Measurements from ENCODE around the gene EPS8L3. TPM values are rescaled to one million over a fixed set of nuclear protein-coding genes. Genes with fewer than 3 reads are reported as not detected.

The EPS8L3 gene
- total and polyA plus RNA-seq, 2 of the 8 experiments (the other 6 are each of a cell fraction or from before 2014, with no cell fraction given), result not detected

- Histone ChIP-seq H2BK15ac (ENCODE audit: low read length) (no peak overlapping the region), H2BK12ac (ENCODE audit: low read depth, low read length) (no peak overlapping the region), H4K8ac (ENCODE audit: extremely low read depth, insufficient read depth, low read length) (no peak overlapping the region), H3K23ac (ENCODE audit: insufficient read length) (no peak overlapping the region), H3K23me2 (ENCODE audit: low read depth, low read length) (no peaks in the 10 kb centered on the region; the same call in 1 of the 2 replicates), H3K4me1 (replicated peaks in 1 of 4; ENCODE audit: control insufficient read depth in 3 of 4, insufficient read depth in 4 of 4, low read length in 3 of 4) (peaks cover 0 to 8% (median 1%) of the 10 kb centered on the region in 4 experiments; a peak in 4 of 7 replicates), H3K18ac (ENCODE audit: extremely low read depth, low read length) (no peak overlapping the region), H2BK5ac (ENCODE audit: low read depth, low read length) (no peak overlapping the region), H3K14ac (ENCODE audit: insufficient read length) (no peak overlapping the region), H2BK120ac (replicated peaks; ENCODE audit: low read depth, low read length) (no peak overlapping the region), H2AFZ (ENCODE audit: low read length) (no peak overlapping the region), H3K36me3 (ENCODE audit: control insufficient read depth in 2 of 4, insufficient read depth in 4 of 4, low read length in 3 of 4) (no peaks in the 10 kb centered on the region), H3K4ac (replicated peaks; ENCODE audit: insufficient read length, low read depth, low read length) (no peak overlapping the region), H2BK20ac (ENCODE audit: low read length) (no peak overlapping the region), H3K27ac (ENCODE audit: low read depth, low read length) (no peak overlapping the region), H2AK5ac (ENCODE audit: low read depth, low read length) (no peak overlapping the region), H4K20me1 (replicated peaks in 1 of 2; ENCODE audit: control insufficient read depth in 1 of 2, insufficient read depth in 2 of 2, low read length in 2 of 2) (no peaks in the 10 kb centered on the region), H3K4me3 (ENCODE audit: extremely low read depth in 1 of 4, insufficient read depth in 2 of 4, low read depth in 3 of 4, low read length in 4 of 4) (no peak overlapping the region), H3K4me2 (ENCODE audit: insufficient read depth in 1 of 2, low read depth in 2 of 2, low read length in 2 of 2) (no peak overlapping the region), H4K5ac (ENCODE audit: insufficient read length, low read depth, low read length) (no peak overlapping the region), H3K9ac (replicated peaks in 1 of 4; ENCODE audit: extremely low read depth in 1 of 4, low read depth in 3 of 4, low read length in 3 of 4) (no peak overlapping the region), H3K56ac (replicated peaks; ENCODE audit: insufficient read length, low read depth, low read length) (no peak overlapping the region), H3K9me3 (ENCODE audit: insufficient read depth in 2 of 2, low read depth in 1 of 2, low read length in 1 of 2) (peaks cover 7 to 8% of the 10 kb centered on the region in 2 experiments; a peak in 3 of 4 replicates), H3K79me2 (ENCODE audit: control insufficient read depth in 1 of 2, insufficient read depth in 2 of 2, low read length in 2 of 2) (no peaks in the 10 kb centered on the region), H4K91ac (replicated peaks; ENCODE audit: insufficient read length, low read length) (no peak overlapping the region), H3K79me1 (ENCODE audit: low read depth, low read length) (no peaks in the 10 kb centered on the region), H3K27me3 (replicated peaks in 1 of 4; ENCODE audit: control insufficient read depth in 3 of 4, extremely low read depth in 1 of 4, insufficient read depth in 3 of 4, low read length in 3 of 4) (no peaks in the 10 kb centered on the region)
- FAIRE-seq (no peak), DNase-seq (ENCODE audit: low read depth in 1 of 2, low spot score in 2 of 2) (no peak)
- WGBS, 2 experiments (ENCODE audit: extremely low coverage in 1 of 2, insufficient coverage in 1 of 2, insufficient read length in 1 of 2, insufficient replicate concordance in 2 of 2, low coverage in 1 of 2, low lambda C conversion rate in 2 of 2, missing lambda C conversion rate in 1 of 2), result 94% methylated on average over 1 of the region's 1 CpG; no CpG with 5 or more reads in 1 of the 2 experiments
- ChIA-PET POLR2A (ENCODE audit: partially characterized antibody) (interaction anchor here (1.6 to 1.9 kb wide), 2 partner anchors 130 to 204 kb away, joined by 3 to 5 read pairs; partner anchors contain the start of gene AHCYL1), CTCF (ENCODE audit: partially characterized antibody) (interaction anchor here (1.1 to 27.2 kb wide), 7 partner anchors 8 to 200 kb away, joined by 3 to 700 read pairs (median 9); partner anchors contain the start of gene AHCYL1)
- TF ChIP-seq RNF2 (IDR thresholded peaks at IDR 0.05; ENCODE audit: borderline replicate concordance, low read depth, low read length, missing control alignments, poor library complexity, severe bottlenecking) (no peak), MAX (IDR thresholded peaks at IDR 0.05) (no peak), GABPA (IDR thresholded peaks at IDR 0.05; ENCODE audit: borderline replicate concordance, insufficient read depth, low read length) (no peak), CHD1 (IDR thresholded peaks at IDR 0.05; ENCODE audit: low read depth, low read length) (no peak), CTBP2 (IDR thresholded peaks at IDR 0.05; ENCODE audit: borderline replicate concordance, insufficient read depth, insufficient read length, low read length) (no peak), TAF1 (IDR thresholded peaks at IDR 0.05; ENCODE audit: low read depth, low read length) (no peak), CREB1 (IDR thresholded peaks at IDR 0.05) (no peak), KDM1A (IDR thresholded peaks at IDR 0.05; ENCODE audit: borderline replicate concordance, low read length) (no peak)
These were observed 17.3 kb upstream of the EPS8L3 start for GRCh38 chr1:109780982-109781381.

Data from H1 (cell line).